GM19328 (cell line): ENCODE data around the gene ELMOD1.

Experiments
- ATAC-seq: cut with Tn5 transposase; IDR thresholded peaks from one replicate; pipeline ENCODE4 v1.9.1; 2021; ENCODE audit warnings: mild to moderate bottlenecking, moderate library complexity; ENCODE audit not compliant: unreplicated experiment

Gene ELMOD1

GRCh38 chr11:107583629-107584195, 7.2 kb upstream of the ELMOD1 start:
- no peak for ATAC-seq

- ATAC-seq: no peak
These were observed 3.5 kb upstream of the ELMOD1 start for GRCh38 chr11:107587306-107587979.

- no peak for ATAC-seq
These were observed 657 bp downstream of the ELMOD1 start for GRCh38 chr11:107591378-107592230.

GRCh38 chr11:107592231-107592590, 1.3 kb downstream of the ELMOD1 start:
- ATAC-seq: no peak

- ATAC-seq: no peak
These were observed 1.9 kb downstream of the ELMOD1 start for GRCh38 chr11:107592813-107593212.

GRCh38 chr11:107593951-107594350, 3.0 kb downstream of the ELMOD1 start:
- ATAC-seq: no peak

DNA sequence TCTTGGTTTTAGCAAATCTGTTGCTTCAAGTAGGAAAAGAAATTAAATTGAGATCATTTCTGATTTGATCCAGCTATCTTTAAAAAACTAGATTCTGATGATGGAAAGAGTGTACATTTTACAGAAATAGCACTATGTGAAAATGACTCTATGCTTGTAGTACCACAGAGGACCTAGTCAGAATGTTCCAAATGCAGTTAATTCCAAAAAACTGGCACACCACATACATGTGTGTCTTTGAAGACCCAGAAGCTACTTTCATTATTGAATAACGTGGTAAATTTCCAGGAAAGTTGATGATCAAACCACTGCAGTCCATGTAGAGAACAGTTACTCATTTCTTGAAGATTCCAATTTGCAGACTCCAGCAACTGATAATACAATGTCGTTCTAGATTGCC, 3.8 kb downstream of the ELMOD1 start:
- no peak for ATAC-seq

DNA sequence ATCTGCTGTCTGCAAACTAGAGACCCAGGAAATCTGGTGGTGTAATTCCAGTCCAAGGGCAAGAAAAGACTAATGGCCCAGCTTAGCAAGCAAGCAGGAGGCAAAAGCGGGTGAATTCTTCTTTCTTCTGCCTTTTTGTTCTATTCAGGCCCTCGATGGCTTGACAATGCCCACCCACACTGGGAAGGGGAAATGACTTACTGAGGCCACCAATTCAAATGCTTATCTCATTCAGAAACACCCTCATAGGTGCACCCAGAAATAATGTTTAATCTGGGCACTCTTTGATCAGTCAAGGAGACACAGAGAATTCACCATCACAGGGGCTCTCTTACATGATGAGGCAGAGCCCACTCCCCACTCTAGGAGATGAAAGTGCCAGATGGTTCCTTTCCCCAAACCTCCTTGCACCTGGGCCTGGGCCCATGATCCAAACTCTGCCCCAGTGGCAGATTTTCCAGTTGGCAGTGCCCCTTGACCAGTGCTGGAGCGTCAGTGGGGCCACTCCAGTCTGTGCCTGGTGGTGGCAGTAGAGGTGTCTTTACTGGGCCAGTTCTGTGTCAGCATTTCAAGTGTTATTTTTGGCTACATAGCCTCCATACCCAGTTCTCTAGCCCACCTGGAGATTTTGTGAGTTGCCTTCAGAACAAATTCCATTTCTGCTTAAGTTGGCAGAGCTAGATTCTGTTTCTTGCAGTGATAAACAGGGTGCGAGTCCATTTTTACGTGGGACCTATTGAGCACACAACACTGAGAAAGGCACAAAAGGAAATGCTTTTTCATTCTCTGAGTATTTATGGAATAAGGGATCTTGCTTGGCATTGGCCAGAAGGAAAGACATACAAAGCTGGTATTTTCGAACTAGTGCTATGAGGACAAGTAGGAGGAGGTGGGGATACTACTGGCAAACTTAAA, 7.5 kb downstream of the ELMOD1 start:
- no peak for ATAC-seq

DNA sequence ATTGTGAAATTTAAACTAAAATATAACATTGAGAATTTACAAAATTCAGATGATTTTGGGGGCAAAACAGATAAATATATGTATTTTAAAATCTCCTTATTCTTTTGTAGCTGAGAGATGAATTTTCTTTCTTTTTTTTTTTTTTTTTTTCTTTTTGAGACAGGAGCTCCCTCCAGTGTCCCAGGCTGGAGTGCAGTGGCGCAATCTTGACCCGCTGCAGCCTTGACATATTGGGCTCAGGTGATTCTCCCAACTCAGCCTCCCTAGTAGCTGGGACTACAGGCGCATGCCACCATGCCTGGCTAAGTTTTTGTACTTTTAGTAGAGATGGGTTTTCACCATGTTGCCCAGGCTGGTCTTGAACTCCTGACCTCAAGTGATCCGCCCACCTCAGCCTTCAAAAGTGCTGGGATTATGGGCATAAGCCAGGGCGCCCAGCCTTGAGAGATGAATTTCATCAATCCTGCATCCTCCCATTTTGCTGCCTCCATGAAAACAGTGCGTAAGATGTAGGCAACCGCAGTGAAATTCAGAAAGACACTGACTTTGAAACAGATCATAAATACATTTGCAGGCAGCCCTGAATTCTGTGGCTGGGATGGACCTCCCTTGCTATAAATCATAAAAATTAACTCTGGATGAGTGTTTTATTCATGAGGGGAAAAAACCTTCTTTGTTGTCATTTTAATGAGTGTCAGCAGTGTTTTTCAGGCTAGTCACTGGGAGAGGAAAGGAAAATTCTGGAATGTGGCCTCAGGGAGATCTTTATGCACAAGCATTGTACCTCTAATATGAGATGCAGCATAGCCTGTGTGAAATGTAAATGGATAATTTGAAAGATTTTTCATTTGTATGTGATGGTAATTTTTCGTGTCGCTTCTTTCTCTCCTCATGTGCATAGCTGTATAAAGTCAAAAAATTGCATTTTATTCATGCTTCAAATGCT, 14.4 kb downstream of the ELMOD1 start:
- ATAC-seq: no peak

- ATAC-seq: no peak
These were observed 15.2 kb downstream of the ELMOD1 start for GRCh38 chr11:107606141-107606540.

- no peak for ATAC-seq
These were observed 17.9 kb downstream of the ELMOD1 start for GRCh38 chr11:107608809-107609208.

DNA sequence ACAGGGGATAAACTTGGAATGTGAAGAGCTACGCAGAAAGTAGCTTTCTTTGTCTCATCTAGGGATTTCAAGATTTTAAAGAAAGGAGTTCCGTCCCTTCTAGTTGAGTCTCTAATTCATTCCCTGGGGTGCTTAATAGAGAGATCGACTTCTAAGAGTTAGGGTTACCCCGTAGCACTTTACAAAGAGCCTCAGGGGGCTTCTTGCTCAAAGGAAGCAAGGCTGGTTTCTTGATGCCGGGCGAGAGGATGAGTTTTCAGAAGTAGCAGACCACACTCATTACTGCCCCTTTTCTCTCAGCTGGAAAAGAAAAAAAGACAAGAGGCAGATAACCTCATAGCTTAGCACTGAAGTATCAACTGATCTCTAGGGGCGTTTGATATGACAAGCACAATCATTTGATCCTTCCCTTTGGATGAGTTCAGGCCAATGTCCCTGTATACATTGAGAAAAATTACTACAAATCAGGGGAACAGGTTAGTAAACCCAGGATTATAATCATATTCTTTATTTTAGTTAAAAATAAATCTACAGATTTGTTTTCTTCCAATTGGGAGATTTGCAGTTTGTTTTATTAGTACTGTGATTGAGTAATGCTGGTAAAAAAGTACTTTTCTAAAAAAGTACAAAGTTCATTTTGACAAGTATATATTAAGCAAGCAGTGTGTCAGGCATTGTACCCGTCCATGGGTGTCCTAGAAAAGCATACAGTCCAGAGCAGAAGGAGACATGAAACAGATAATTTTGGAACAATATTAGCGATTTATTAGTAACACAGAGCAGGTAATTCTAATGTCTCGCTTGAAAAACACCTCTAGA, 18.7 kb downstream of the ELMOD1 start:
- ATAC-seq: no peak

- no peak for ATAC-seq
These were observed 21.5 kb downstream of the ELMOD1 start for GRCh38 chr11:107612445-107612844.

GRCh38 chr11:107619926-107620325, 29.0 kb downstream of the ELMOD1 start:
- no peak for ATAC-seq

DNA sequence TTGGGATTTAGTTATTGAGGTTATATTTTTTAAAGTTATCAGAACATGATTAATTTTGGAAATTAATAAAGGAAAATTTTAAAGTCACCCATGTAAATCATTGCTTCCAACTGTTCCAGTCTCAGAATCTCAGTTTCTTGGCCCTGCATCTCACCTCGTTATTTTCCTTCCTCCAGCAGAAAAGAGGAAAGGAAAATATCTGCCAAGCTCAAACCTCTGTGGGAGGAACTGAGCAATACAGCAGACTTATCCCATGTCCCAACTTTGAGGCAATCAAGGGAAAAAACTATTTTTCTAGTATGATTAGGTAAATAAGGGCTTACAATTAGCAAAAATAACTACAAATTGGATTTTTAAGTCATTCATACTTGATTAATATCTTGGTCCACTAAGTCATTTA, 30.1 kb downstream of the ELMOD1 start:
- ATAC-seq: no peak

DNA sequence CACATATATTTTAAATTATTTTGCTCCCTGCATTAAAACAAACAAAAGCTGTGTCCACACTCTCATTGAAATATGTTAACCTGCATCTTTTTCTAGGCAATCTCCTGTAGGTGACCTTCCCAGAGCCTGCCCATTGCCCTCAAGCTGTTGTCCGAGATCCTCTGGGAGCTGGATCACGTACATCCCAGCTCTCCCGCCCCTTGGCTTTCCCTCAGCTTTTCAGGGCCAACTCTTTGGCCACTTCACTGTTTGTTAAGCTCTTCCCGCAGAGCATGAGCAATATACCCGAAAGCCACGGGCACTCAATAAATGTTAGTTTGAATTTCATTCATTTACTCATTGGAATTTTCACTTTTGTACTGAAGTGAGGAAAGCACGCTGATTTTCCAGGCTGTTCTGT, 32.2 kb downstream of the ELMOD1 start:
- ATAC-seq: no peak

GRCh38 chr11:107624983-107625684, 34.2 kb downstream of the ELMOD1 start:
- no peak for ATAC-seq

DNA sequence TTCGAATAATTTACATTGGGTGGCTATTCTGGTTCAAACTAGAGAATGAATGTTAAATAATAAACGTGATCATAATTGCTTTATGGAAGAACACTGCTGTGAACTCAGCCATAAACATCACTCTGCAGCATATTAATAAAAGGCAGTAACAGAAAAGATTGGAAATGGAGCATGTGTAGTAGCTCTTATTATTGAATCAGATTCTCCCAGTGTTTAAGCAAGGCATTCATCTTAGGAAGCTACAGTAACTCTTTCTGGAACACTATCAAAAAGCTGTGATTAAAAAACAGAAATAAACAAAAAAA, 34.7 kb downstream of the ELMOD1 start:
- ATAC-seq: no peak

- ATAC-seq: no peak
These were observed 40.1 kb downstream of the ELMOD1 start for GRCh38 chr11:107631043-107631442.
